ENCODE data around the gene RNF14.

Gene RNF14

DNA sequence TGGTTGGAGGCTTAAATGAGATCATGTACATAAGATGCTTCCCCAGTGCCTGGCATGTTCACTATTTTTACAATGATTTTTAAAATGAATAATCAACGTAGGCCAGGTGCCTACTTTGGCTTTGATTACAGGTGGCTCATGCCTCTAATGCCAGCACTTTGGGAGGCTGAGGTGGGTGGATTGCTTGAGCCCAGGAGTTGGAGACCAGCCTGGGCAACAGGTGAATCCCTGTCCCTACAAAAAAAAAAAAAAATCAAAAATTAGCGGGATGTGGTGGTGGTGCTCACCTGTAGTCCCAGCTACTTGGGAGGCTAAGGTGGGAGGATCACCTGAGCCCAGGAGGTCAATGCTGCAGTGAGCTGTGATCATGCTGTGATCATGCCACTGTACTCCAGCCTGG, 20.1 kb upstream of the RNF14 start:
- DNase-seq: no peak

DNA sequence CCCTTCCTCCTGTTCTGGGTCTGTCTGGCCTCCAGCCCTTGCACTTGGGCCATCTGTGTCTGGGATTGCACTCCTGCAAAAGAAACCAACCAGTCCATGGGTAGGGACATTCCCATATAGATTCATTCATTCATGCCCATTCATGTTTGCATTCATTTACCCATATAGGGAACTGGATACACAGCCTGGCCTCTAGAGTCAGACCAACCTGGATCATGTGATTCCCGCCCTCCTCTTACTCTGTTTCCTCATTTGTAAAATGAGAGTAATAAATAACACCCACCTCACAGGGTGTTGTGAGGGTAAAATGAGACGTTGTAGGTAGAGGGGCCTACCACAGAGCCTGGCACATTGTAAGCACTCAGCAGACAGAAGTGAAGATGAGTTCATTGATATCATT, 19.4 kb upstream of the RNF14 start:
- no peak for DNase-seq

DNA sequence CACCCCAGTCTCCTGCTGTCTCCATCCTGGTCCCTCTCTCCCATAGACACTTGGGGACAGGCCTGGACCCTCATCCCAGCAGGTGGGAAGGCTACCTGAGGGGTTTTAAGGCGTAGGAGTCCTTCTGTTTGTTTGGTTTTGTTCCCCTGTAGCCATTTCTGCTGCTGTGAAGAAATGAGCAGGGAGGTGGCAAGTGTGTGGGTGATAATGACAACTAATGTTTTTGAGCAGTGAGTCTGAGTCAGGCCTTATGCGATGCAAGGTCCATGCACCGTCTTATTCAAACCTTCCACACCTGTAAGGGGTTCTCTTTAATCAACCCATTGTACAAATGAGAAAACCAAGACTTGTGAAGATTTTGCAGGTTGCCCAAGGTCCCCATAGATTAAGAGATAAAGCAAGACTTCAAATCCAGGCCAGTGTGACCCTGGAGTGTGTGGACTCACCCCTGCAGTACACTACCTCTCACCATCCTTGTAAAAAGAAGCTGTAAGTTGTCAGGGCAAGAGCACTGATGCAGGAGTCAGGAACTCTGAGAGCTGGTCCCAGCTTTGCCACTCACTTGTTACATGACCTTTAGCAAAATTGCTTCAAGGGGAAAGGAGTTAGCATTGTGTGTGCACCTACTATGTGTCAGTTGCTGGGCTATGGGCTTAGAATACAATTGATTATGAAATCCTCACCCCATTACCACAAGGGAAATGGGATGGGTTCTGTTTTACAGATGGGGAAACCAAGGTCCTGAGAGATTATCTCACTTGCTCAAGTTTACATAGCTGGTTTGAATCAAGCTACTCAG, 18.5 kb upstream of the RNF14 start:
- no peak for DNase-seq

DNA sequence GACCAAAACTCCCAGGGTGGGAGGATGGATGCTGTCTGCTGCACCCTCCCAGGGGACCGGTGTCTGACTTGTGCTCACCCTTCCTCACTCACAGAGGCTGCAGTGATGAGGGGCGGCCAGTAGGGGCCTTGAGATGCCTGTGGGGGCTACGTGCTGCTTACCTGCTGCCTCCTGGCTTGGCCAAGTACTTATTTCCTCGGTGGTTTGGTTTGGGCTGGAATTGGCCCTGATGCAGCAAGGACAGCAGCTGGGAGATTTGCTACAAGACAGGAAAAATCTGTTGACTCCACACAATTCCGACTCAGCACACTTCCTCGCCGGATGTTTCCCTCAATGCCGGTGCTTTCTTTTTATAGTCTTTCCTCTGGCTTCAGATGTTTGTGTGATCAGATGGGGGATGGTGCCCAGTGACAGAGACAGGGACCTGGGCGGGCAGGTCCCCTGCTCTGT, 17.5 kb upstream of the RNF14 start:
- DNase-seq: peak; percentile 23

DNA sequence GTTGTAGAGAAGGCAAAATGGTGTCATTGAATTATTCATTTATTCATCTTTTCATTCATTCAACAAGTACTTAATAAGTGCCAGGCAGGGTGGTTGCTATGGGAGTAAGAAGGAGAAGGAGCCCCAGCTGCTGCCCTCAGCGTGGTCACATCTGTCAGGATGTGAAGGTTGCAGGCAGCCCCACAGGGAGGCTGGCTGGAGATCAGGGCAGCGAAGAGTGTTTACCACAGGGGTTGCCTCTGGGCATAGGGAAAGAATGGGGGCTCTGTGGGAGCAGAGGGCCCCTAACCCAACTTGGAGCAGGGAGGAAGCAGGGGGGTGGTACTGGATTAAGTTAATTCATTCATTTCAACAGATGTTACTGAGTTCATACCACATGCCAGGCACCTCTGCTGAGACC, 16.9 kb upstream of the RNF14 start:
- DNase-seq: no peak

DNA sequence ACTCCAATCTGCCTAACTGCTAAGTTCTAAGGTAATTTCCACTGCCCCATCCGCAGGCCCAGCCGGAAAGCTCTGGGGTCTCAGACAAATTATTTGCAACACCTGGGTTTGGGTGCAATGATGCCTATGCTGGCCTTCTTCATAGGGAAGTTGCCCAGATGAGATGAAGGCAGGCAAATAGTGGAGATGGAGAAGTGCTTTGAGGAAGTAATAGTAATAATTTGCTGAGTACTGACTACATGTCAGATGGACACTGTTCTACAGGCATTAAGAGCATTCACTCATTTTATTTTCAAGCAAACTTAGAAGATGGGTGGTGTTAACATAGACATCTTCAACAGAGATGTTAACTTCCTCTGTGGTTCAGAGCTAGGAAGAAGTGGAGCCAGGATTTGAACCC, 14.7 kb upstream of the RNF14 start:
- DNase-seq: no peak

DNA sequence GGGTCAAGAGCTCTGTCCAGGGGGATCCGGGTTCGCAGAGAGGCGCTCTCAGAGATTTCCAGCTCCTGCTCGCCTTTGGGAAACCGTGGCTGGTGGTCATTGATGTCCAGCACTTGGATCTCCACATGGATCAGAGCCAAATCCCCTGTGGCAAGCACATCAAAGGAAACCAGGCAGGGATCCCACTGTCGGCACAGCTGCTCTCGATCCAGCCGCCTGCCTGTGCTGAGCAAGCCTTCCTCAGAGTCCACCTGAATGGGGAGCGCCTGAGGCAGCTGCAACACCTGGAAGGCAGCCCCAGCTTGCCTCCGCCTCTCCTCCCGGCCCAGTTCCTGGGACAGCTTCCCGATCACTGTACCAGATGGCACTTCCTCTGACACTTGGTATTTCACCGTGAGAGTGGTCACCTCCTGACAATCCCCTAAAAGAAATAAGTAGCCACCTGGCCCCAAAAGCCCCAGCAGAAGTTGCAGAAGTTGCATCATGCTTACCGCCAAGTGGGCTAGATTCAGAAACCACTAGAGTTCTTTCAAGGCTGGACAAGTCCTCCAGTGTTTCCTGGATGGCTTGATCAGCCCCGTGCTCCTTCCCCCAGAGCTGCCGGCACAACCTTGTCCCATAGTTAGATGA, 11.4 kb upstream of the RNF14 start:
- DNase-seq: no peak

DNA sequence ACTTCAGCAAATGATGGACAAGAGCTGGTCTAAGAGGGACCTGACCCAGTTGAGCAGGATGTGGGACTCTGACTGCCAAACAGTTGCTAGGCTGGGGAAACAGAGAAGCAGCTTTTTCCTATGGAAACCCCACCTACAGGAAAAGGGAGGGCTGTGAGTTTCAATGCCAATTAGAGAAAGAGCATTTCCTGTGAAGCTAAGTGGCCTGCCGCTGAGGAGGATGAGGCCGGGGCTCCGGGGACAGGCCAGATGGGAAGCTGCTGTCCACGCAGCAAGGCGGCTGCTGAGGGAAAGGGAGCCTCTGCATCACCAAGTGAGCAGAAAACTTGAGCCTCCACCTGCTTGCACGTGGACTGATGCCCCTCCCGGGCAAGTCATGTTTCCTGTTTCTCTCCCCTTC, 10.8 kb upstream of the RNF14 start, which contains the start of gene PCDH12:
Gene PCDH12, minus strand, starts transcription at position 90 of the 400 bp plus-strand sequence. CDS start 351 bp downstream, outside the sequence.
- DNase-seq: no peak

DNA sequence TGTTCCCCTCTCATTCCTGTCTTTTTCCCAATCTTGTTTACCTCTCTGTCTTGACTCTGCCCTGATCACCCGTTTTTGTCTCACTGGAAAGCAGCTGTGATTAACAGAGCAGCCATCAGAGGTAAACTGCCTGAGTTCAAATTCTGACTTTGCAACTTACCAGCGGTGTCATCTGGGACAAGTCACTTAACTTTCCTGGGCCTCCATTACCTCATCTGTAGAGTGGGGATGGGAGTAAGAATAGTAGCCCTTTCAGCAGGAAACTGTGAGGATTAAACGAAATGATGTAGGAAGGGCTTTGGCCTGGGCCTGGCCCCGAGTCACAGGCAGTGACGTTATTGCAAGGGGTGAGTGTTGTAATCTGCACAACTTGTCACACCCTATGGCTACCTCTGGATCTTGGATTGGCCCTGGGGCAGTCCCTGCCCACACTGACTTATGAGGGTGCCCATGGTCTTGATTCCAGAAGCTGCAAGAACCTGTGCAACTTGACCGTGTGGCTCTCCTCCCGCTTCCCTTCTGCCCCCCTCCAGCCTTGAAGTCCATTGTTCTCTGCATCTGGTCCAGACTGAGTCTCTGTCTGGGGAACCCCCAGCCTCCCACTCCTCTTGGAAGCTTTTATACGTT, 10.2 kb upstream of the RNF14 start:
- no peak for DNase-seq

DNA sequence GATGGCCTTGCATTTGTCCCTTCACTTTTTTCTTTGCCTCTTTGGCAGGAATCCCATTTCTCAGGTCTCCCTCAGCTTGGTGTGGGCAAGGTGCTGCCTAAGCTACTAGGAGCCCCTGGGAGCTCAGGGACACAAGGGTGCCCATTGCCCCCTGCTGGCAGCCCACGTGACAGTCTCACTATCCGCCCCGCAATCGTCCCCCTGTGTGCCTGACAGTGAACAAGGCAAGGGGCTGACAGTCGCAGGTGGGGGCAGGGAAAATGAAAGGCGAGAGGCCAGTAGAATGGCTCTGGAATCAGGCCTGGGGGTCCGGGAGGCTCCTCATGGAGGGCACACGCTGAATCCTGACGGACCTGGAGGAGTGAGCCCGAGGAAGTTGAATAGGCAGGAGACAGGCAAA, 8.9 kb upstream of the RNF14 start:
- peak; percentile 24 for DNase-seq

DNA sequence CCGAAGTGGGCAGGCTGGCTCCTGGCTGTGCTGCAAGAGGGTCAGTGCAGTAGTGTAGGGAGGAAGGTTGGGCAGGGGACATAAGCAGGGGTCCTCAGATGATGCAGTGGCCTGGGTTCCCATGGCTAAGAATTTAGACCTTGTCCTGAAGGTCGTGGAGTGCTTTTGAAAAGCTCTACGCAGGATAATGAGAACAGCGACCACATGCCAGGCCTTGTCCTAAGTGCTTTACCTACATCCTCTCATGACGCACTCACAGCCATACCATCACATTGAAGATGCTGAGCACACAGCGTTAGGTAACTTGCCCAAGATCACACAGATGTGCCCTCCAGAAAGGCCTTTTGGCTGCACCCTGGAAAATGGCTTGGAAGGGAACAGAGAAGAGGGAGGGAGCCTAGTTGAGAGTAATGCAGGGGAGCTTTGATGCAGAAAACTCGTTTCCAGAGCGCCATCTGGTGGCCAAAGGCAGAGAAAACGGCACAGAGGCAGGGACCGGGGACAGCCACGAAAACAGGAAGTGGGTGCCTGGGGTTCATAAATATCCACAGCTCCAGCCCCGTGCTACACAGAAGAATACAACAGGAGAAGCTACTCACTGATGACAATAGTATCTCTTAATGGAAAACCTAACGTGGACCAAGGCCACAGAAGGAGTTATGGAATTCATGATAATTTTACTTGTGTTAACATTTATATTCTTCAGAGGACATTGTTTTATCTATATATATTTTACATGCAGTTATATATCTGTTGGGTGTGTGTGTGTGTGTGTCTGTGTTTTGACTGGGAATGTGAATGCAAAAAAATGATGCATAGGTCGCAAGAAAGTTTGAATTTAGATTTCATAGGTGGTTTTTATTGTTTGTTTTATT, 8.2 kb upstream of the RNF14 start:
- DNase-seq: peak; percentile 92

DNA sequence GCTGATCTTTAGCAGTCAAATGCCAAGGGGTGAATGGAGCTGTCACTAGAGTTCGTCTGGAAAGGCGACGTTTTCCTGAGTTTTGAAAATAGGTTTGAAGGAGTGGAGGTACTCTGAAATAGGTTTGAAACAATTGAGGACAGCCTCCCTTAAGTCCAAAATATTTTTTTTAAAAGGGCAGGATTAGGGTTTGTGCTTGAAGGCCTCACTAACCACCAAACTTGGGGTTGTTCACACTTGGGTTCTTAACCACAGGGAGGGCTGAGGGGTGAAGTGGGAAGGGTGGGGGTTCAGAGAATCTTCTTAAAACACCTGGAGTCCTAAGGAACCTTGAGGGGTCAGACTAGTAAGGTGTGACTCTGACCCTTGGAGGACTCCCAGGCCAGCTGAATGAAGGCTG, 7.4 kb upstream of the RNF14 start:
- no peak for DNase-seq

DNA sequence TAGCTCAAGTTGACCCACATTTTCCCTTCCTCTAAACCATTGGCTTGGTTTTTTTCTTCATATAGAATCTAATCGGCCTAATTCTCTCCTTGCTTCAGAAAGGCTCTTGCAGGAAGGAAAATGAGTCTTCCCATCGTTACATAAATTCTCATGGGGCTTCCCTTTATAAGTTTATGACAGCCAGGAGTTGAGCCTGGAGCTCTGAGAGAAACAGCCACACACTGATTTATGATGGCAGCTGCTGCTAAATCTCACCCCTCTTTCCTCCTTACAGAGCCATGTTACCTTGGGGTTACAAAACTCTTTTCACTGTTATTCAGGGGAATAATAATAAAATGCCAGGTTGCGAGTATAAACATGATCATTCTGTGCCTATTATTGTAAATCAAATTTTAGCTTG, 5.2 kb upstream of the RNF14 start:
- no peak for DNase-seq

DNA sequence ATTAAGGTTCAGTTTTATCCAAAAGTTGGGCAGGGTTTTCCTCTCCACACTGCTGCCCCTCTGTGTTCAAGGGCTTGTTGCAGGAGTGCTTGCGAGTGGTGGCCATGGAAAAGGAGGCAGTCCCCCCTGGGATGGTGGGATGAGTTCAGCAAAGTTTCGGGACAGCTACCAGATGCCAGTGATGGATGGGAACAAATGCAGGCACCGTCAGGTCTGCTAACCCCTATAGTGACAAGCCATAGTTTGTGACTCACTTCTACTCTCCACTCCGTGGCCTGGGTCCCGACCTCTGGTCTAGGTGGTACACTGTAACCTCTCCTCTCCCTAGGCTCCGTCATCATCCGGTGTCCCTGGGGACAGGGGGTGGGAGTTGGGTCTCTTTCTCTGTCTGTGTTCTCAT, 3.8 kb upstream of the RNF14 start:
- no peak for DNase-seq

DNA sequence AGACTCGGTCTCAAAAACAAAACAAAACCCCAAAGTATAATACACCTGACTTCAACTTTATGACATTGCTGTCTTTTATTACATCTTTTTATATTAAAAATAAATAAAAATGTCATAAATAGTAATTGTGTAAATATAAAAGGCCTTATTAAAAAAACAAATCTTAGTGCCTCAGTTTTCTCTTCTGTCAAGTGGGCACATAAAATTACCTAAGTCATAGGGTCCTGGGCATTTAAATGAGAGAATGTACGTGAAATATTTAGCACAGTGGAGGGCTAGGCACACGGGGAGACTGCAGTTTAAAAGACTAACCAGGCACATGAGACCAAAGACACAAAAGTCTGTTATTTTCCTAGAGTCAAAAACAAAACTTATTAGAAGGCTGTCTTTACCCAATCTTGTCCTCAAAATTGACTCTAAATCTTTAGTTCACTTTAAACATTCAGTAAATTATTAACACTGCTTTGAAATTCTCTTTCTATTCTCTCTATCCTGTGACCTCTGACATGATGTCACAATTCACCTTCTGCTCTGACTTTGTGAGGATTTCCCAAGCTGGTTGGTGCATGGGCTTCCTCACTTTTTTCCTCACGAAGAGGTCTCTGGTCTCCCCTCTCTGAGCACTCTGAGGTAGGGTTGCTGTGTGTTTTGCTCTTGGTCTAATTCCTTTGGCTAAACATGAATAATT, 2.5 kb upstream of the RNF14 start:
- no peak for DNase-seq

DNA sequence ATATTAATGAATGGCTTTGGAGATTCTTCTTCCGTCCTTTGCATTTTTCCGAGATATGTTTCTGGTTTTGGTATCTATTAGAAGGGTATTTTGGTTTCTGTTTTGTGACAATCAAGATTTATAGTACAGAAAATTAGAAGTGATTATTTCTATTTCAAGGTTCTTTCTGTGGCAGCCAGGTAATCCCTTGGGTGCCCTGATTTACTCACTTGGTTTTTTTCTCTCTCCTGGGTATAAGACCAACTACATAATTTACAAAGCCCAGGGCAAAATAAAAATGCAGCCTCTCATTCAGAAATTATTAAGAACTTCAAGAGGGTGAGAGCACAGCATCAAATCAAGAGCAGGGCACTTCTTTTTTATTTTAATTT, 2.0 kb upstream of the RNF14 start:
- DNase-seq: no peak

DNA sequence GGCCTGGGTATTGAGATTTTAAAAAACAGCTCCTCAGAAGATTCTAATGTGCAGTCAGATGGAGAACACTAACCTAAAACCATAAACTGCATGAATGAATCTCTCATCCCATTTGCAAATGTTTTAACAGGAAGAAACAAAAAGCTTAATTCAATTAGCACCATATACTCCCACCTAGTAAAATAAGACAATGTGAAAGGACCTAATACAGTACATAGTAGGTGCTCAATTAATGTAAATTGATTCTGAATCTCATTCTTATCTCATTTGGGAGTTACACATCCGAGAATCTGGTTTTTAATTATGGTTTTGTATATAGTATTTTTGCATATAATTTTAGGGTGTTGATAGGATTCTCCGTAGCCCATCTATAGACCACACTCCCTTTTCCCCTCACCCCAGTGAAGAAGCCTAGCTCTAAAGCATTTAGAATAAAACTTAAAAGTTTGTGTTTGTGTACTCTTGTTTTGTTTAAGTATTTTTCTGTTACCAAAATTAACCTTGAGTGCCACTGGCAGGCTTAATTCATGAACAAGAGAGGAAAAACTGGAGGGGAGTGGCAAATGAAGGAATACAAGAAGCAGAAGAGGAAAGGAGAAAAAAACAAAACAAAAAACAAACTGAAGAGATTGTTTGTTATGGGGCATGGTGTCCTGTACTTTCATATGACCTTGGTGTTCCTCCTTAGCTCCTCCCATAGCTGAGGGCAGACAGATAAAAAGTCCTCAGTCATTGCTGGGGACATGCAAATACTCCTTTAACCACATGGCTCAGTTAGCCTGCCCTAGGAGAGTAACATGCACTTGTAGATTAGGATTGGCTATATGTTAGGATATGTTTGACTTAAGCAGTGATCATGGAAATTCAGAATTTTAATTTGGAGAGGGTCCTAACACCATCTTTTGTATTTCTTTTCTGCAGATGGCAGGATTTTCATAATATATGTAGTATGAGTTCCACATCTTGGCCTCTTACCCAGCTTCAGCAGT, 1.2 kb downstream of the RNF14 start:
- DNase-seq: no peak

DNA sequence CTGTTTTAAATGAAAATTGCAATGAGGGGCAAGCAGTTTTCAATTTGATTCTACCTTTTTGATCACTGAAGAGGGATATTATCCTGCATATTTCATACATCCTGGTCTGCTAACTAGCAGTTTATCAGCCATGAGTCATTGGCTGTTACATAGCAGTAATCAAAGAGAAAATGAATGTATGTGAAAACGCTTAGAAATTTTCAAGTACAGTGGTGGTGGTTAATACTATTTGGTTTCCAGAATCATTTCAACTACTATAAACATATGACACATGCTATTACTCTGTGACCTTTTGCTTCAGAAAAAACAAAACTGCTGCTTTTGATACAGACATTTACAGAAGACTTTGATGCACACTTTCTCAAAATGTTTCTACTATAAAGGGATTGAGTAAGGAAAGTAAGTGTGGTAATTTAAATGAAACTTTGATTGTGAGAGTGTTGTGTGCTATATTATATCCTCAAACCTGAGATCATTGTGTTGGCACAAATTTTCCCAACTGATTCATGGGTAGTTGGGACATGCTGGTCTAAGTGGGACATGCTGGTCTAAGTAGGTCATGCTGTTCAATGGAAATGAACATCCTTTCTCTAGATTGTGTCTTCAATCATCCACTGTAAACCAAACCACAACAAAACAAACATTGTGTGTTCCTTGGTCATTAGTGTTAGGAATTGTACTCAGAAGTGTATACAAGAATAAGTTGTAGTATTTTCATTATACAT, 5.1 kb downstream of the RNF14 start:
- no peak for DNase-seq

DNA sequence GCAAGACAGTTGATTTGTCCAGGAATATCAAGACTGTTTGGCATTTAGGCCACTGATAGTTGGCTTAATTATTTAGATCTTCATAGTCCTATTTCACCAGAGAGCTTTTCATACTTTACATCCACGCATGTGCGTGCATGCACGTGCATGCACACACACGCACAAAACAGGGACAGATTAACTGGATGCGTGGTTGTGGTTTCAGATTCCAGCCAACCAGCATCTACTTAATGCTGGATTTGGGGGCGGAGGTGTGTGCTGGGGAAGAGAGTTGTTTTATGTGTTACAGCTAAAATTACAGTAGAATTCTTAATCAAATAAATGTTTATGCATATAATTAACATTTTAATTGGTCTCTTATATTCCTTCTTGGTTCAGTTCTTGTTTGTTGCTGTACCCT, 7.3 kb downstream of the RNF14 start:
- no peak for DNase-seq

DNA sequence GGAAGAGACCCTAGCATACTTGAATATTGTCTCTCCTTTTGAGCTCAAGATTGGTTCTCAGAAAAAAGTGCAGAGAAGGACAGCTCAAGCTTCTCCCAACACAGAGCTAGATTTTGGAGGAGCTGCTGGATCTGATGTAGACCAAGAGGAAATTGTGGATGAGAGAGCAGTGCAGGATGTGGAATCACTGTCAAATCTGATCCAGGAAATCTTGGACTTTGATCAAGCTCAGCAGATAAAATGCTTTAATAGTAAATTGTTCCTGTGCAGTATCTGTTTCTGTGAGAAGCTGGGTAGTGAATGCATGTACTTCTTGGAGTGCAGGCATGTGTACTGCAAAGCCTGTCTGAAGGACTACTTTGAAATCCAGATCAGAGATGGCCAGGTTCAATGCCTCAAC, 9.5 kb downstream of the RNF14 start:
- DNase-seq: no peak

DNA sequence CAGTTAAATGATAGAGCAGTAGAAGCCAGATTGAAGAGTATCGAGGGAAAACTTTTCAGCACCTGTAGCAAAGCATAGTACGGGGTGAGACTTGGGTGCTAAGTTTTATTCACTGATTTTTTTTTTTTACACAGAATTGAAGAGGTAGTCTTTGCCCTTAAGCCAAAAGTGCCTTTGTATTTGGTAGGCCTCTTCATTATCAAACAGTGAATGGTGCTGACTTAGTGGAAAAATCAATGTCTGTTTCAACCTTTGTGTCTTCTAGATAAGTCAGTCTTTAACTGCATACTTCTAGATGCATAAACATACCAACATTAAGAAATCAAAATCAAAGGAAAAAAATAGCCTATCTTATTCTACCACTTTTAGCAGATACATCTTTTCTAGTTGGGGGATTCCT, 13.7 kb downstream of the RNF14 start:
- no peak for DNase-seq

Data from activated gamma-delta T cell treated with Interleukin-2 at 50 U/mL for 16 hours (primary cell).